Left renal cortex interstitium (tissue), 4 donors: Measurements from ENCODE around the gene ANO7. TPM values are rescaled to one million over a fixed set of nuclear protein-coding genes. Genes with fewer than 3 reads are reported as not detected.

Source experiments
- DNase-seq, 4 donors: peaks; one replicate each; pipeline ENCODE4 v3.0.0-alpha.2; 2013; ENCODE audit warnings: low read depth in 4 of 4, low spot score in 2 of 4, missing footprints in 1 of 4
- polyA plus RNA-seq, 4 donors: library from polyadenylated mRNA; unstranded; fragments of 120-200 nt; gene quantifications; one replicate each; pipeline ENCODE4 v1.2.1, GENCODE V29; 2013; ENCODE audit not compliant: insufficient read length in 4 of 4

ANO7 gene, protein sequence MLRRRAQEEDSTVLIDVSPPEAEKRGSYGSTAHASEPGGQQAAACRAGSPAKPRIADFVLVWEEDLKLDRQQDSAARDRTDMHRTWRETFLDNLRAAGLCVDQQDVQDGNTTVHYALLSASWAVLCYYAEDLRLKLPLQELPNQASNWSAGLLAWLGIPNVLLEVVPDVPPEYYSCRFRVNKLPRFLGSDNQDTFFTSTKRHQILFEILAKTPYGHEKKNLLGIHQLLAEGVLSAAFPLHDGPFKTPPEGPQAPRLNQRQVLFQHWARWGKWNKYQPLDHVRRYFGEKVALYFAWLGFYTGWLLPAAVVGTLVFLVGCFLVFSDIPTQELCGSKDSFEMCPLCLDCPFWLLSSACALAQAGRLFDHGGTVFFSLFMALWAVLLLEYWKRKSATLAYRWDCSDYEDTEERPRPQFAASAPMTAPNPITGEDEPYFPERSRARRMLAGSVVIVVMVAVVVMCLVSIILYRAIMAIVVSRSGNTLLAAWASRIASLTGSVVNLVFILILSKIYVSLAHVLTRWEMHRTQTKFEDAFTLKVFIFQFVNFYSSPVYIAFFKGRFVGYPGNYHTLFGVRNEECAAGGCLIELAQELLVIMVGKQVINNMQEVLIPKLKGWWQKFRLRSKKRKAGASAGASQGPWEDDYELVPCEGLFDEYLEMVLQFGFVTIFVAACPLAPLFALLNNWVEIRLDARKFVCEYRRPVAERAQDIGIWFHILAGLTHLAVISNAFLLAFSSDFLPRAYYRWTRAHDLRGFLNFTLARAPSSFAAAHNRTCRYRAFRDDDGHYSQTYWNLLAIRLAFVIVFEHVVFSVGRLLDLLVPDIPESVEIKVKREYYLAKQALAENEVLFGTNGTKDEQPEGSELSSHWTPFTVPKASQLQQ
- 1 to 10 TPM; 1.3 to 3.4 (median 1.9) TPM for polyA plus RNA-seq

DNA sequence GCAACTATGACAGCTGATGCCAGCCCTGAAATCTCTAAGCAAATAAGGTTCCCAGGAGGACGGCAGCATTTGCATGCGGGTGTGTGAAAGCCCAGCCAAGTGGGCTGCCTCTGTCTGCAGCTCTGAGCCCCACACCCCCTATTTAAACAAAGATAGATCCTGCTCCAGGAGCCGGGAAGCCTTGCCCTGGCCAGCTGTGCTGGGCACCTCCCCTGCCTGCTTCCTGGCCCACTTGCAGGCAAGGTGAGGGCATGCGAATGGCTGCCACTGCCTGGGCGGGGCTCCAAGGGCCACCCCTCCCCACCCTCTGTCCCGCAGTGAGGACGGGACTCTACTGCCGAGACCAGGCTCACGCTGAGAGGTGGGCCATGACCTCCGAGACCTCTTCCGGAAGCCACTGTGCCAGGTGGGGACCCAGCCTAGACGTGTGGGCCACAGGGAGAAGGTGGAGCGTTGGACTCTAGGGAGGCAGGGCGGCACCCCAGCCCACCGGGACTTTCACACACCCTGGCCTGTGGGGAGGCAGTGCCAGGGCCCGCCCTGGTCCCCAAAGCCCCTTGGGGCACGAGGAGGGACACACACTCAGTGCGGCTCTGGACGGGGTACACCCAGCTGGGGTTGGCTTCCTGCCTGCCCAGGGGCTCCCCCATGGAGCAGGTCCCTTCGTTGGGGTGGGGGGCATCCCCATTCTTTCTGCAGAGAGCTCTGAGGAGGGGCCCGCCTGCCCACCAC is at the start of gene ANO7:
ANO7 (plus strand) TSS at position 317 of the 732 bp plus-strand sequence. CDS start 1,387 bp downstream, outside the sequence.
- DNase-seq: no peak

DNA sequence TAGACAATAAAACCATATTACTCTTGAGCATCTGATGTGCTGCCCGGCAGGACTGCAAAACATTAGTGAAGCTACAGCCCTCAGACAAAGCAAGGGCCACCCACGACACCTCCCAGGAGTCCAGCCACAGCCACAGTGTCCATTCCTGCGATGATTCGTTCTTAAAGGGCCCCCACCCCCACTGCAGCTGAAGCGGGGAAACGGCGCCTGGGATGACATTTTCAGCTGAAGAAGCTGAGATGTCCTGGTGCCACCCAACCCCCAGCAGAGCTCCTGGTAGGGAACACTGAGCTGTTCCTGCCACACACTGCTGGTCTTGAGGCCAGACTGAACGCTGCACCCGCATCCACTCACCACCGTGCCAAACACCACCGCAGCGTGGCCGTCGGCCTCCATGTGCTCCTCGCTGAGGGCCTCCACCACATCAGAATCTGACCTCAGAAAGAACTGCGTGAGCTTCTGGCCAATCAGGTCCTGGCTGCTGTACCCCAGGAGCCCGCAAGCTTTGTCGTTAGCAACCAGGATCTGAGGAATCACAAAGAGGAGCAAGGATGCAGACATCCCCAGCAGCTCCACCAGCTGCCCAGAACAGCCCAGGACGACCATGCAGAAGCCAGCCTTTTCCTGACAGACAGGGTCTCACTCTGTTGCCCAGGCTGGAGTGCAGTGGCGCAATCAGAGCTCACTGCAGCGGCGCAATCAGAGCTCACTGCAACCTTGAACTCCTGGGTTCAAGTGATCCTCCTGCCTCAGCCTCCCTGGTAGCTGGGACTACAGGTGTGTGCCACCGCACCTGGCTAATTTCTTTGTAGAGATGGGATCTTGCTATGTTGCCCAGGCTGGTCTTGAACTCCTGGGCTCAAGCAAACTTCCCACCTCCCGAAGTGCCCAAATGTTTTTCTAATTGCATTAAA is 48.7 kb upstream of the ANO7 start:
- DNase-seq: no peak

DNA sequence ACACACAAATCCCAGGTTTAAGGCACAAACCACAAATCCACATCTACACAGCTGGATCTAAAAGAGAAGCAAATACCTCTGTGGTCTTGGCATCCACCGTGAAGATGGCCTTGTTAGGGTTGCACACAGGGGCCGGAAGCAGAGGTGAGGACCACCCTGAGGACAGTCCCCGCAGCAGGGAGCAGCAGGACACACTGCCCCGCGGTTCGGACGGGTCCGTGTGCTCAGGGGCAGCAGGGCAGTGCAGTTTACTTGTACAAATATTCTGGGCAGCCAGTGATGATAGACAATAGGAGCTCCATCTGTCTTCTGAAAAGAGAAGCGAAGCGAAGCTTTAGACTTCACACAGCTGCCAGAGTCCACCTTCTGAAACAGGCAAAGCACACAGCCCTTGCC is 48.0 kb upstream of the ANO7 start:
- DNase-seq: no peak

DNA sequence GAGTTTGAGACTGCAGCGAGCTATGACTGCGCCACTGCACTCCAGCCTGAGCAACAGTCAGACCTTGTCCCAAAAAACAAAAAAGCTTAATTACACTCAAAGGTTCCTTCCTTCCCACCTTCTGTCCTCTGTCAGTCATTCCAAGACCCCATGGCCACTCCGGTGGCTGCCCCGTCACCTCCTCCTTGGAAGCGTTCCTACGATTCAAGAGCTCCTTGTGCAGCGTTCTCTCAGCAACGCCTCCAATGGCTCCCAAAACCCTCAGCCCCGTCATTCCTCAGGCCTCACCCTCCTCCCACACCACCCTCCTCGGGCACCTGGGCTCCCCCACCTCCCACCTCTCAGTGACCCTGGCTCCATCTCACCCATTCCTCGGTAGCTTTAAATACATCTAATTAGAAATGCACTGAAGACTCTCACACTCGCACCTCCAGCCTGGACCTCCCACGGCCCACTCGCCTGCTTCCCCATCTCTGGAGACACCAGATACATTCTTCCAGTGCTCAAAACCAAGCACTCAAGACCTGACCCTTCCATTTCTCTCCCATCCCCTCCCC is 47.2 kb upstream of the ANO7 start:
- DNase-seq: no peak

DNA sequence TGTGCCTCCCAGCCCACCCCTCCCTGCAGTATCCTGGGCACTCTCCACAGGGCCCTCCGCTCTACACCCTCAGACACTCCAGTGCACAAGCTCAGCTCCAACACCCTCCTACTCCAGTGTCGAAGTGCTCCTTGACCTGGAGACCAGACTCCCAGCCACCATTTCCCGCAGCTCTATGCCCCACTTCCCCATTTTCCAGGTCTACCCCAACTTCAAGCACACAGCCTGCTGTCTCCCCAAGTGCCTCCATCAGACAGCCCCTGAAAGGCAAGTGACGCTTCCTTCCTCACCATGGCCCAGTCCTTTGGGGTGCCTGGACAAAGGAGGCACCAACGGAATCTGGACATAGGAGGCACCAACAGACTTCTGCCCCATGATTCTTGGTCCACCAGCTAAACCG is 46.4 kb upstream of the ANO7 start:
- DNase-seq: no peak

DNA sequence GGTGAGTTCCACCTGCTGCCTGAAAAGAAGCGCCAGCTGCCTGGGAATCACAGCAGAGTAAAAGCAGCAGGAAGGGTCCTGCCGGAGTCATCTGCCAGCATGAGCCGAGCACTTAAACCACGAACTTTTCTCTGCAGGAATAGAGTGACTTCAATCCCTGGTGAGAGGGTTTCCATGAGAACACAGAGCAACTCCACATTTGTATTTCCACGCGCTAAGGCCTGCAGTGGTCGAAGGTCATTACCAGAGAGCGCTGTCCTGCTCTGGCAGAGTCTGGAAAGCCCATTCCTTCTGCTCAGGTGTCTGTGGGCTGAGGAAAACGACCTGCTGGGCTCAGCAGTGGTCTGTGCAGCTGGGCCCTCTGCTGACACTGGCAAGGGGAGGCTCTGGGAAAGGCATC is 45.9 kb upstream of the ANO7 start:
- DNase-seq: no peak

DNA sequence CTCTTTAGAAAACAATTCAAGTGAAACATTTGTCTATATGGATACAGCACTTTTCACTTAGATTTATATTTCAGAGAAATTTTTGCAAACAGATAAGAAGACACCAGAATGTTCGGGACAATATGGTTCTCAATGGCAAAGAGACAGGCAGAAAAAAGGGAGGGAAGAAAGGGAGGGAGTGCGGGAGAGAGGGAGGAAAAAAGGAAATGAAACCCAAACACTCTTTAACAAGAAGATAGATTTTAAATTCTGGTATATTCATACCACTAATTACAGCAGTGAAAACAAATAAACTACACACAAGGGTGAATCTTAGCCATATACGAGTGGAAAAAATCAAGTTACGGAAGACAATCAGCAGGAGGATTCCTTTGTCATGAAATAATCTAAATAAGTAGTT is 42.2 kb upstream of the ANO7 start:
- DNase-seq: no peak

DNA sequence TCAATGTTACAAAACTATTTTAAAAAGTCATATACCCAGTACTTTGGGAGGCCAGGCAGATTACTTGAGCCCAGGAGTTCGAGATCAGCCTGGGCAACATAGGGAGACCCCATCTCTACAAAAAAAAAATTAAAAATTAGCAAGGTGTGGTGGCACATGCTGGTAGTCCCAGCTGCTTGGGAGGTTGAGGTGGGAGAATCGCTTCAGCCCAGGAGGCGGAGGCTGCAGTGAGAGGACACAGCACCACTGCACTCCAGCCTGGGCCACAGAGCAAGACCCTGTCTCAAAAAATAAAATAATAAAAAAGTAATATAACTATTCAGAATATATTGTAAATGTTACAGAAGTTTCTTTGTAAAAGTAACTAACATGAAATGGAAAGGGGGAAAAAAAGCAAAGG is 41.1 kb upstream of the ANO7 start:
- no peak for DNase-seq

DNA sequence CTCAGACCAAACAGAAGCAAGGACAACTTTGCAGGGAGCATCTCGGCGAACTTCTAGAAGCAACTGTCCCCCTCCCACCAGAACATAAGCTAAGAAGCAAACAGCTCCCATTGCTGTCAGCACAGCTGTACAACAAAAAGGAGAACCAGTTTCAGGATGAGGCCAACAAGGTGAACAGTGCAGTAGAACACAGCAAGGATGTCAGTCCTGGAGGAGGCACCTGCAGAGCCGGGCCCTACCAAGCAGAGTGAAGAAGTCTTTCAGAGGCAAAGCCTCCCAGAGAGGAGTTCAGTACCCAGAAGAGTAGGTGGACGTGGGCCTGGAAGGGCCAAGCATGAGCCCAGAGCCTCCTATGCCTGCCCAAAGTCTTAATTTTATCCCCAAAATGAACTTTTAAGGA is 40.2 kb upstream of the ANO7 start:
- no peak for DNase-seq

DNA sequence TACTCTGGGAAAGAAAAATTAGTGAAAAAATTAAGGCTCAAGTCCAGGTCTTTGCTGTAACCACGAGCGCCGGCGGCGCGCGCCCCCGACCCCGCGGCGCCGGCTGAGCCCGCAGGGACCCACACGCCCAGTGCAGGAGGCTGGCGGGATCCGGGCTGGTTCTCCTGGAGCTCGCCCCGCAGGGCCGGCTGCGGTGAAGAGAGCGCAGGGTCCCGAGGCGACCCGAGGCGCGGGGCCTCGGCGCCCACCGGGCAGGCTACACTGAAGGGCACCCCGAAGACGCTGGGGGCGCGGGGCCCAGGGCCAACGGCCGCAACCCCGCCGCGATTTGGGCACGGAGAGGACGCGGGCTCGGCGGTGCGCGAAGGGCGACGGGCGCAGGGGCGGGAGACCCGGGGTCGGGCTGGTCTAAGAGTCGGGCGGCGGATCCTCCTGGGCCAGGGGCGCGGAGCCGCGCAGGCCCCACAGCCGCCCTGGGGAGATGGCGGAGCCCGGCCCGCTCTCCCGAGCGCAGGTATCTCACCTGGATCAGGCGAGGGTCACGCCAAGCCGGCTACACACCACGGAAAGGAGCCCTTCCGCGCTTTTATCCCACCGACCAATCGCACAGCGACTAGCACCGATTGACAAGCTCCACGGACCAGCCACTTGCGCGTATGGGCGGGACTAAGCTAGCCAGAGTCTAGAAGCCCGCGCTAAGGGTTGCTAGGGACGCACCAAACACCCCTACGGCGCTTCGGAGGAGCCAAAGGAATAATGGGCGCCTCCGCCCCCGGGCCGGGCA is 39.4 kb upstream of the ANO7 start, which contains the start of gene PASK:
PASK (minus strand) TSS at position 582 of the 784 bp plus-strand sequence. CDS start 6,440 bp downstream, outside the sequence.
- DNase-seq: peak; percentile 72 to 91 (median 80)

DNA sequence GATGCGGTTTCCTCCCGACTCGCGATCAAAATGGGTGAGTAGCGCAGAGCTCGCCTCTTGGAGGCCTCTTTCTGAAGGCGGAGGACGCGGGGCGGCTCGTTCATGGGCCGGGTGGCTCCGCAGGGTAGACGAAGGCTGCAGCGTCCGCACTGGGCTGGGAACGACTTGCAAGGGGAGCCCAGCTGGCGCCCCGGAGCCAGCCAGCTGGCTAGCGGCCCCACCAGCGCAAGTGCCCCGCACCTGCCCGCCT is 38.9 kb upstream of the ANO7 start:
- DNase-seq: no peak

DNA sequence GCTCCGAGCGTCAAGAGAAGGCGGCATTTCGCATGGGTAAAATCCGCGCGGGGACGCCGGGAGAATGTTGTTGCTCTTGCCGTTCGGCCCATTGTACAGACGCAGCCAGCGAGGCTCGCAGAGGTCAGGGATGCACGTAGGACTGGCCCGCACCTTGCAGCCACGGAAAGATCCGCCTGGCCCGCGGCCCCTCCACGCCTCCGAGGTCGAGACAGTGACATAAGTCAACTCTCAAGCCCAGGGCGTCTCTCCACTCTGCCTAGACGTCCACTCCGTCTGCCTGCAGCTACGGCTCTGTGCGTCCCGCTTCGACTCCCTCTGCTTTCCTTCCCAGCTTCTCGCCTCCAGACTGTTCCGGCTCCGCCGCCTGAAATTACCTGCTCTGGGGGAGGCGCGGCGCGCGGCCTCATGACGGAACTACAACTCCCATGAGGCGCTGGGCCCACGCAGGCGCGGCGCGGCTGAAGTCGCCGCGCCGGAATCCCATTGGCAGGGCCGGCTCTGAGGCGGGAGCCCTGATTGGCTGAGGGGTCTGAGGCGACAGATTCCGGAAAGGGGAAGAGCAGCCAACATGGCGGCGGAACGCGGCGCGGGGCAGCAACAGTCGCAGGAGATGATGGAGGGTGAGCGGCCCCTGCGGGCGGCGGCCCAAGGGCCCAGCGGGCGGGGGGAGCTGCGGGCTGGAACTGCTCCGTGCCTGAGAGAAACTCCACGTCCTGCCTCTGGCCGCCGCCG is 38.4 kb upstream of the ANO7 start, which contains the start of gene PPP1R7:
PPP1R7 (plus strand) TSS at position 543 of the 735 bp plus-strand sequence; CDS start at position 572, 29 bp downstream.
- peak; percentile 81 to 90 (median 82) for DNase-seq

DNA sequence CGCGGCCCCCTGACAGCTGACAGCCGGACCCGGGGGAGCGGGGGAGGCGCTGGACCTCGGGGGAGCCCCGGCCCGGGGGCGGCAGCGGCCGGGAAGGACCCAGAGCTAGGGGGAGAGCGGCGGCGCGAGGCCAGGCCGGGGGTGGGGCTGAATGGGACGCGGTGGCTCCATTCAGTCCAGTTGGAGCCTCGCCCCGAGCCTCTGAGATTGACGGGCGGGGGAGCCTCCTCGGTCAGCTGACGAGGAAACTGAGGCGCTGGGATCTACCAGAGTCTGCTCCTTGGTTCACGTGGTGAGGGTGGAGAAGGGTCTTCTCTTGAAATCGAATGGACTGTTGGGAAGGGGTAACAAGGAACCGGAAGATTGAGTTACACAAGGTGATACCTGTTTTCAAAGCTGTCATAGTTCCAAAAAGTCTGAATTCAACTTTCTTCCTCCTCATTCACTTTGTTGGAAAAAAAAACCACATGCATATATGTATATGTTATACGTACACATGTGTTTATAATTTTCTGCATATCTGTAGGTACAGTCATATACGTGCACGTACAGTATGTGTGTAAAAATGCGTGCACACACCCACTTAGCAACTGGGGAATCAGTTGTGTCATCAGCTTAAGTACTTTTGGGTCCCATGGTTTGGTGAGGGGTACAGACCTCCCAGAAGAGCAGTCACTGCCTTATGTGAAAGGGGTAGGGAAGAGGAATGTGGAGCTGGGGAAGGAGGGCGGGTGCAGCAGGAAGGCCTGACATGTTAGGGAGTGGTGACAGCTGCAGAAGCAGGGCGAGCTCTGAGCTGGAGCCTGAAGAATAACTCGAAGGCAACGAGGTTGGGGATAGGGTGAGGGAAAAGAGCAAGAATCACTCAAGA is 37.6 kb upstream of the ANO7 start:
- peak in 2 of 4 donors; percentile 0 to 3 for DNase-seq

DNA sequence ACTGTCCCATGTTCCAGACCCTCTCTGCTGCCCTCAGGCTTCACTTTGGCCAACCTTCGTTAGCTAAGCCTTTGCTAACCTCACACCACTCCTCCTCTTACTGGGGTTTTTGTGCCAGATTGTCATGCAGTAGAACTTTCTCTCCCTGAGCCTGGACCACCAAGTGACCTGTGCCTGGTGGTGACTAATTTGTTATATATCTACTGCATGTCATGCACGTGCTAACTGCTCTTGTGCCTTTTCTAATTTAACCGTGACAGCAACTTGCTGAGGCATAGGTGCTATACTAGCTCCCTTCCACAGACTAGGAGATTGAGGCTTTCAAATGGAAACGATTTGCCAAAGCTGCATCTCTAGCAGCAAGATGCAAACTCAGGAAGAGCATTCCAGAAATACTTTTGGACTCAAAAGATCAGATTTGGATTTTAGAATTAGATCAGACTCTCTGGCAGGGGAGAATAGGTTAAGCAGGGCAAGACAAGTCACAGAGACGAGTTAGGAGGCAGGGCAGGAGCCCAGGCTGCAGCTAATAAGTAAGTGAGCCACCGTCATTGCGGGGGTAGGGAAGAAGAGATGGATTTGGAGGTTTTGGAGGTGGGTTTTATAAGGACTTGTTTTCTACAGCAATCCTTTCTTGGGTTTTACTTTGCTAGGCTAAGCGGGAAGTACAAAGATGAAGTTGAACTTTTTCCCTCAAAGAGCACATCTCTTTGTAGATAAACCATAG is 36.4 kb upstream of the ANO7 start:
- no peak for DNase-seq

DNA sequence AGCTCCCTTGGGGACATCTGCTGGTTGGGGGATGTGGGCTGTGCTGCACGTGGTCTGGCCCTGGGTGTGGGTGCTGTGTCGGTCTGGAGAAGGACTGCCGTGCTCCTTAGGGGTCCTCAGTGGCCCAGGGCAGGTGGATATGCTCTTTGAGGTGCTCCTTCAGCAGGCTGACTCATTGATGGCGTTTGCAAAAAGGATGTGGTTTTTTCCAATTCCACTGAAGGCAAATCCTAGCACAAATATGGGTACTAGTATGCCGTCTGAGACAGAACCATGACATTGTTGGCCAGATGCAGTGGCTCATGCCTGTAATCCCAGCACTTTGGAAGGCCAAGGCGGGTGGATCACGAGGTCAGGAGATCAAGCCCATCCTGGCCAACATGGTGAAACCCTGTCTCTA is 34.9 kb upstream of the ANO7 start:
- no peak for DNase-seq

DNA sequence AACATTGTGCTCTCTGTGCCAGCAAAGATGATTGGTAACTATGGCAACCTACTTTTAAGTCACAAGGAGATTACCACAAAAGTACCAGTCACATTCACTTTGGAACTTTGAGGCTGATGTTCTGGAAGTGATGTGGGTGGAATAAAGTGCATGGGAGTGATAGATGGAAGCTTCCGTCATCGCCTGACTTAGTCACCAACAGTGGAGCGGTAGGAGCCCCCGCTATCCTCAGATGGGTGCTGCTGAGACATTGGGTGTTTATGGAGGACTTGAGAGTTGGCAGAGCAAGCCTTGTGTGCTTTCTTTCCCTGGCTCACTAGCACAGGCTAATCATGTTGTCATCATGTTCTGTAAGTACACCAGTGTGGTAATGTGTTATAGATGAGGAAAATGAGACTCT is 33.6 kb upstream of the ANO7 start:
- no peak for DNase-seq

DNA sequence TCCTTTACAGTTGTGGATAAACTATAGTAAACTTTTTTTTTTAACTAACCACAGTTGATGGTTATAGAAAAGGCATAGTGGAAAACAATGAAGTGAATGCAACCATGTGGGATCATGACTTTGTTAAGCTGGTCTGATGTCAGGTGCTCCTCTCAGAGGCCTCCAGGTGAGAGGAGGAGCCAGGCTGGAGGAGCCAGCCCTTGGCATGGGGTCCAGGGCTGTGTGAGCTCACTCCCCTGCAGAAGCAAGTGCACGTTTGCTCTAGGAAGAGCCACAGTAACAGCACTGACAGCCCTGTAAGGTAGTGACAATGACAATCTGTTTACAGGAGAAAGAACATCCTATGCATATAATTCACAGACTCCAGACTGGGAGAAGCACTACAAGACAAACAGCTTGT is 32.5 kb upstream of the ANO7 start:
- DNase-seq: no peak
